ENCODE measurements around the gene ZBTB7A. TPM values are rescaled to one million over a fixed set of nuclear protein-coding genes. Genes with fewer than 3 reads are reported as not detected.

The ZBTB7A gene
- total and polyA plus RNA-seq, 2 of the 4 experiments (the other 2 are of a cell fraction), result 3.2 to 10.3 TPM

DNA sequence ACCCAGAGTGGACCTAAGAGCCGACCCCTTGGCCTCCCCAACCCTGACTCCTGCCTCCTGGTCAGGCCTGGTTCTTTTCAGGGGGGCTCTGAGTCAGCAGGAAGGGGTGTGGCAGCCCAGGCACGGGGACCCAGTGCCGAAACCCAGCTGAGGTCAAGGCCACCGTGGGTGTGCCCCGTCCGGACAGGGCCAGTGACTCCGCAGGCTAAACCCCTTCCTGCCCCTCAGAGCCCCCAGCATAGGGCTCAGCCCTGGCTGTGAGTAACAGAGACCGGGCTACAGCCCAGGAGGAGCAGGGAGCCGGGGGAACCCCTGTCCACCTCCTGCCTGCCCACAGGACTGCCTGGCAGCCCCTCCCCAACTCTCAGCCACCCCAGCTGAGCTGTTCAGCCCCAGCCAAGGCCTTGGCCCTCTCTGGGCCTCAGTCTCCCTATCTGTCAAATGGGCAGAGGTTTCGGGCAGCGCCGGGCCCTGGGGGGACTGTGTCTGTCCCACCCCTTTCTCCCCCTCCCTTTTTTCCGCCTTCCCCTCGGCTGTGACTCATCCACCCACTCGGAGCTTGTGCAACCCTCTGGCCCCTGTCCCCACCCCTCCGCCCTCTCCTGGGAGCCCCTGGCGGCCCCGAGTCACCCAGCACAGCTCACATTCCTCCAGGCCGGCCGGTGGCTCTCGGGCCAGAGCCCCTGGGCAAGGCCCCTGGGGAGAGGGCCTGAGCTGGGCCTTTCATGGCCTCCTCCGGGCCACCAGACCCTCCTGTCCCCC lies 8.6 kb downstream of the ZBTB7A start:
- H3K4me1 ChIP-seq (ENCODE audit: control insufficient read depth, insufficient read depth, low read length), result peaks cover 41% of the 10 kb centered on the region
- ATAC-seq (ENCODE audit: low read depth), result peak; percentile 81

More for the DNA sequence above, 8.6 kb downstream of the ZBTB7A start:
- H3K4me2 ChIP-seq (ENCODE audit: low read depth, low read length), result peak overlapping the region; percentile 23; the same call in 1 of the 2 replicates
- peak overlapping the region; percentile 22; the same call in 1 of the 2 replicates for H2BK120ac ChIP-seq (ENCODE audit: low read depth, low read length)
- H3K18ac ChIP-seq (ENCODE audit: low read depth, low read length), result peak overlapping the region; percentile 4; the same call in 1 of the 2 replicates
- DNase-seq, result peak; percentile 85
- H4K8ac ChIP-seq (ENCODE audit: low read depth in 2 of 2, low read length in 2 of 2), result peak overlapping the region; percentile 45 to 79; a peak in 1 of 4 replicates
- H2BK15ac ChIP-seq (ENCODE audit: low read depth, low read length), result no peak overlapping the region
- peaks cover 6% of the 10 kb centered on the region for H3K9me1 ChIP-seq (ENCODE audit: insufficient read depth, low read length)
- peak overlapping the region; percentile 77 for H2AK5ac ChIP-seq (ENCODE audit: low read depth, low read length)
- ChIA-PET POLR2A (ENCODE audit: unreplicated experiment) (interaction anchor here (0.6 kb wide), 2 partner anchors 11 to 163 kb away, joined by 3 to 5 read pairs; no protein-coding TSS in a partner anchor), CTCF (no interaction called here)
- peaks cover 36% of the 10 kb centered on the region for H3K36me3 ChIP-seq (ENCODE audit: control insufficient read depth, insufficient read depth, low read length)
- H4K20me1 ChIP-seq (ENCODE audit: insufficient read depth, low read length), result peaks cover 95% of the 10 kb centered on the region
- peak overlapping the region; percentile 83 for H3K4ac ChIP-seq (ENCODE audit: low read depth, low read length)
- H3K14ac ChIP-seq (replicated peaks; ENCODE audit: low read depth, low read length), result peak overlapping the region; percentile 63
- no peak overlapping the region; the same call in 1 of the 2 replicates for H3K23ac ChIP-seq (ENCODE audit: low read depth, low read length)
- peak; percentile 2; the same call in 1 of the 2 replicates for TF ChIP-seq SMC3 (IDR thresholded peaks at IDR 0.05; ENCODE audit: low read depth, low read length)
- TF ChIP-seq, protein P1, sequence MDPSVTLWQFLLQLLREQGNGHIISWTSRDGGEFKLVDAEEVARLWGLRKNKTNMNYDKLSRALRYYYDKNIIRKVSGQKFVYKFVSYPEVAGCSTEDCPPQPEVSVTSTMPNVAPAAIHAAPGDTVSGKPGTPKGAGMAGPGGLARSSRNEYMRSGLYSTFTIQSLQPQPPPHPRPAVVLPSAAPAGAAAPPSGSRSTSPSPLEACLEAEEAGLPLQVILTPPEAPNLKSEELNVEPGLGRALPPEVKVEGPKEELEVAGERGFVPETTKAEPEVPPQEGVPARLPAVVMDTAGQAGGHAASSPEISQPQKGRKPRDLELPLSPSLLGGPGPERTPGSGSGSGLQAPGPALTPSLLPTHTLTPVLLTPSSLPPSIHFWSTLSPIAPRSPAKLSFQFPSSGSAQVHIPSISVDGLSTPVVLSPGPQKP (IDR thresholded peaks at IDR 0.05; ENCODE audit: borderline replicate concordance, low read depth, low read length), result no peak
- TF ChIP-seq NFE2L2 (IDR thresholded peaks at IDR 0.05; ENCODE audit: low read depth, low read length), result no peak
- peak; percentile 94 for TF ChIP-seq RCOR1 (IDR thresholded peaks at IDR 0.05; ENCODE audit: insufficient replicate concordance, low read length)
- TF ChIP-seq CEBPB (IDR thresholded peaks at IDR 0.05; ENCODE audit: low read depth, low read length), result peak; percentile 97
- TF ChIP-seq, protein P2, sequence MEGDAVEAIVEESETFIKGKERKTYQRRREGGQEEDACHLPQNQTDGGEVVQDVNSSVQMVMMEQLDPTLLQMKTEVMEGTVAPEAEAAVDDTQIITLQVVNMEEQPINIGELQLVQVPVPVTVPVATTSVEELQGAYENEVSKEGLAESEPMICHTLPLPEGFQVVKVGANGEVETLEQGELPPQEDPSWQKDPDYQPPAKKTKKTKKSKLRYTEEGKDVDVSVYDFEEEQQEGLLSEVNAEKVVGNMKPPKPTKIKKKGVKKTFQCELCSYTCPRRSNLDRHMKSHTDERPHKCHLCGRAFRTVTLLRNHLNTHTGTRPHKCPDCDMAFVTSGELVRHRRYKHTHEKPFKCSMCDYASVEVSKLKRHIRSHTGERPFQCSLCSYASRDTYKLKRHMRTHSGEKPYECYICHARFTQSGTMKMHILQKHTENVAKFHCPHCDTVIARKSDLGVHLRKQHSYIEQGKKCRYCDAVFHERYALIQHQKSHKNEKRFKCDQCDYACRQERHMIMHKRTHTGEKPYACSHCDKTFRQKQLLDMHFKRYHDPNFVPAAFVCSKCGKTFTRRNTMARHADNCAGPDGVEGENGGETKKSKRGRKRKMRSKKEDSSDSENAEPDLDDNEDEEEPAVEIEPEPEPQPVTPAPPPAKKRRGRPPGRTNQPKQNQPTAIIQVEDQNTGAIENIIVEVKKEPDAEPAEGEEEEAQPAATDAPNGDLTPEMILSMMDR (conservative IDR thresholded peaks at IDR 0.05; ENCODE audit: low read depth, low read length), result peak; percentile 34
- TF ChIP-seq FOS (IDR thresholded peaks at IDR 0.05; ENCODE audit: low read depth, low read length), result peak; percentile 86; the same call in 1 of the 2 replicates
- TF ChIP-seq BHLHE40 (IDR thresholded peaks at IDR 0.05; ENCODE audit: low read depth, low read length), result peak; percentile 28; the same call in 1 of the 2 replicates
- peak; percentile 80; the same call in 1 of the 2 replicates for TF ChIP-seq MAZ (IDR thresholded peaks at IDR 0.05; ENCODE audit: borderline replicate concordance, low read depth, low read length)
- no peak overlapping the region for H2BK20ac ChIP-seq (ENCODE audit: low read depth, low read length)
- H2AK9ac ChIP-seq (replicated peaks; ENCODE audit: low read depth, low read length, poor library complexity), result peak overlapping the region; percentile 97
- H3K4me3 ChIP-seq (ENCODE audit: insufficient read depth, low read depth, low read length), result no peak overlapping the region
- intact Hi-C loops (cut with micrococcal nuclease) (no loop called here), in situ Hi-C loops (cut with MboI; ENCODE audit: low sequenced_read_pairs) (no loop called here), dilution Hi-C loops (cut with HindIII; ENCODE audit: low sequenced_read_pairs, unreplicated experiment) (no loop called here)
- H3K56ac ChIP-seq (ENCODE audit: extremely low read depth, insufficient read depth, low read length), result peak overlapping the region; percentile 28; the same call in 1 of the 2 replicates
- peak overlapping the region; percentile 58 for H3K9ac ChIP-seq (ENCODE audit: low read depth, low read length)
- peak overlapping the region; percentile 50 for H4K5ac ChIP-seq (ENCODE audit: low read depth, low read length)
- 29% methylated on average over 8 of the region's 22 CpGs; no CpG with 5 or more reads in 1 of the 2 experiments for WGBS, 2 experiments (ENCODE audit: extremely low coverage in 2 of 2, insufficient read length in 1 of 2)
- H3K27ac ChIP-seq (ENCODE audit: insufficient read depth, low read length), result peak overlapping the region; percentile 92
- peaks cover 3 to 55% of the 10 kb centered on the region in 2 experiments; a peak in 3 of 4 replicates for H3K79me1 ChIP-seq (ENCODE audit: low read depth in 1 of 2, low read length in 2 of 2)
- no peaks in the 10 kb centered on the region for H3K9me3 ChIP-seq (ENCODE audit: control insufficient read depth, insufficient read depth, low read length)
- peak overlapping the region; percentile 66 for H4K91ac ChIP-seq (ENCODE audit: insufficient read depth, low read depth, low read length)
- no peaks in the 10 kb centered on the region for H3K27me3 ChIP-seq (ENCODE audit: control insufficient read depth, insufficient read depth, low read length)
- no TSS peak for BruUV-seq (replicated peaks)
- peak overlapping the region; percentile 49 for H2AFZ ChIP-seq (replicated peaks; ENCODE audit: low read length, poor library complexity)
- peak overlapping the region; percentile 90 for H2BK5ac ChIP-seq (ENCODE audit: low read depth, low read length, poor library complexity, severe bottlenecking)
